ENCODE results near the gene TNPO1.

GRCh38 chr5:72957337-72957736, 140.9 kb downstream of the TNPO1 start:
- no peak for TF ChIP-seq POLR2A (IDR thresholded peaks at IDR 0.05; ENCODE audit: low read depth, low read length)
- no peak for TF ChIP-seq POLR2AphosphoS5 (IDR thresholded peaks at IDR 0.05; ENCODE audit: low read depth, low read length)
- TF ChIP-seq TAF1 (IDR thresholded peaks at IDR 0.05; ENCODE audit: borderline replicate concordance, low read depth, low read length), result no peak

Measured in GM12892 (cell line).